PC-3 (cell line): ENCODE data around the gene LMAN2. TPM values are rescaled to one million over a fixed set of nuclear protein-coding genes. Genes with fewer than 3 reads are reported as not detected.

Experiments
- ATAC-seq: fragments of 200-7000 bp; cut with Tn5 transposase; 2 replicates; pipeline ENCODE4 v1.9.1; 2020; ENCODE audit warnings: mild to moderate bottlenecking, moderate library complexity
- BruUV-seq: library from RNA; stranded (reverse); fragments of 400-500 nt; replicated peaks from 2 replicates; lab custom pipeline; 2021; lab: Mats Ljungman, UMichigan
- CTCF ChIA-PET: fragments of 300-600 bp; sonication (Branson Sonifier 250); formaldehyde crosslinking; loops from one replicate; lab custom pipeline; 2022; ENCODE audit warnings: antibody characterized with exemption; lab: Charles Lee
- POLR2A ChIA-PET: fragments of 300-600 bp; sonication (Branson Sonifier 250); formaldehyde crosslinking; loops from one replicate; lab custom pipeline; 2022; ENCODE audit warnings: antibody characterized with exemption; ENCODE audit not compliant: unreplicated experiment; lab: Charles Lee
- DNase-seq: peaks from one replicate; pipeline ENCODE4 v3.0.0-alpha.2; 2015
- H2AFZ ChIP-seq: fragments of 300-600 bp; sonication (generic); 2 replicates; pipeline ENCODE4 v1.6.0; 2016; ENCODE audit warnings: antibody characterized with exemption, low read length
- H3F3A ChIP-seq: fragments of 300-600 bp; sonication (generic); one replicate; pipeline ENCODE4 v1.6.0; 2017; ENCODE audit warnings: antibody characterized with exemption, low read length, control low read depth, mild to moderate bottlenecking; ENCODE audit not compliant: unreplicated experiment
- H3K27ac ChIP-seq: fragments of 300-600 bp; sonication (generic); 2 replicates; pipeline ENCODE4 v1.5.1; 2016; ENCODE audit warnings: mild to moderate bottlenecking, low read length
- H3K27me3 ChIP-seq: fragments of 300-600 bp; sonication (generic); 2 replicates; pipeline ENCODE4 v1.6.1; 2016; ENCODE audit warnings: low read length, mixed read lengths
- H3K36me3 ChIP-seq: fragments of 300-600 bp; sonication (generic); 2 replicates; pipeline ENCODE4 v1.6.1; 2016; ENCODE audit warnings: low read depth, mixed run types, low read length, mixed read lengths
- H3K4me1 ChIP-seq: fragments of 300-600 bp; sonication (generic); 2 replicates; pipeline ENCODE4 v1.5.1; 2016; ENCODE audit warnings: low read length; ENCODE audit not compliant: insufficient read depth
- H3K4me2 ChIP-seq: fragments of 300-600 bp; sonication (generic); 2 replicates; pipeline ENCODE4 v1.6.0; 2016; ENCODE audit warnings: low read length
- H3K4me3 ChIP-seq: fragments of 300-600 bp; sonication (generic); 2 replicates; pipeline ENCODE4 v1.5.1; 2016; ENCODE audit warnings: mild to moderate bottlenecking, low read length, mixed read lengths
- H3K79me2 ChIP-seq: fragments of 300-600 bp; sonication (generic); 2 replicates; pipeline ENCODE4 v1.6.1; 2017; ENCODE audit warnings: low read length, mixed read lengths
- H3K9ac ChIP-seq: fragments of 300-600 bp; sonication (generic); 2 replicates; pipeline ENCODE4 v1.6.0; 2016; ENCODE audit warnings: mild to moderate bottlenecking, low read length
- H3K9me2 ChIP-seq: fragments of 300-600 bp; sonication (generic); replicated peaks from 2 replicates; pipeline ENCODE4 v1.6.1; 2016; ENCODE audit warnings: mixed run types, low read length, mixed read lengths
- H3K9me3 ChIP-seq: fragments of 300-600 bp; sonication (generic); 2 replicates; pipeline ENCODE4 v1.6.1; 2016; ENCODE audit warnings: low read length, mixed read lengths
- H4K20me1 ChIP-seq: fragments of 300-600 bp; sonication (generic); 2 replicates; pipeline ENCODE4 v1.6.1; 2016; ENCODE audit warnings: low read length, mixed read lengths
- EZH2 ChIP-seq: fragments of 300-600 bp; sonication (generic); IDR thresholded peaks from one replicate; pipeline ENCODE4 v1.6.1; 2017; ENCODE audit warnings: antibody characterized with exemption, mild to moderate bottlenecking, low read length; ENCODE audit not compliant: unreplicated experiment
- EZH2phosphoT487 ChIP-seq: fragments of 300-600 bp; sonication (generic); IDR thresholded peaks from 2 replicates; pipeline ENCODE4 v1.6.1; 2018; ENCODE audit warnings: mild to moderate bottlenecking, antibody characterized with exemption, low read length, borderline replicate concordance
- intact Hi-C: fragments of 100-400 bp; cut with micrococcal nuclease; formaldehyde crosslinking; loops from 2 replicates; pipeline ENCODE4 v1.9.0; 2023
- total RNA-seq: library from RNA; depleted of rRNA; stranded (reverse); fragments of >200 nt; gene quantifications from 2 replicates; pipeline ENCODE4 v1.2.3, GENCODE V29; 2014
- TF ChIP-seq, protein P1 (sequence below): fragments of 300-600 bp; sonication (generic); conservative IDR thresholded peaks from 2 replicates; pipeline ENCODE4 v1.5.1; 2017; ENCODE audit warnings: antibody characterized with exemption, low read depth, mild to moderate bottlenecking, low read length

LMAN2 gene
- total RNA-seq, 1 experiment from 2014 or later: 310 TPM

GRCh38 chr5:177363565-177363964, 12.1 kb upstream of the LMAN2 start:
- Histone ChIP-seq H3K4me3 (peak overlapping the region; percentile 77), H3K36me3 (no peaks in the 10 kb centered on the region), H3K9me2 (no peaks in the 10 kb centered on the region), H3K27me3 (no peaks in the 10 kb centered on the region), H3K9ac (no peak overlapping the region; the same call in 1 of the 2 replicates), H3K27ac (no peak overlapping the region), H3K4me1 (peaks cover 14% of the 10 kb centered on the region), H3K4me2 (peak overlapping the region; percentile 86), H3K9me3 (no peaks in the 10 kb centered on the region), H4K20me1 (no peaks in the 10 kb centered on the region), H3K79me2 (no peaks in the 10 kb centered on the region), H2AFZ (peak overlapping the region; percentile 89), H3F3A (no peaks in the 10 kb centered on the region)
- BruUV-seq: no TSS peak
- DNase-seq (no peak), ATAC-seq (no peak)
- TF ChIP-seq, protein P1, sequence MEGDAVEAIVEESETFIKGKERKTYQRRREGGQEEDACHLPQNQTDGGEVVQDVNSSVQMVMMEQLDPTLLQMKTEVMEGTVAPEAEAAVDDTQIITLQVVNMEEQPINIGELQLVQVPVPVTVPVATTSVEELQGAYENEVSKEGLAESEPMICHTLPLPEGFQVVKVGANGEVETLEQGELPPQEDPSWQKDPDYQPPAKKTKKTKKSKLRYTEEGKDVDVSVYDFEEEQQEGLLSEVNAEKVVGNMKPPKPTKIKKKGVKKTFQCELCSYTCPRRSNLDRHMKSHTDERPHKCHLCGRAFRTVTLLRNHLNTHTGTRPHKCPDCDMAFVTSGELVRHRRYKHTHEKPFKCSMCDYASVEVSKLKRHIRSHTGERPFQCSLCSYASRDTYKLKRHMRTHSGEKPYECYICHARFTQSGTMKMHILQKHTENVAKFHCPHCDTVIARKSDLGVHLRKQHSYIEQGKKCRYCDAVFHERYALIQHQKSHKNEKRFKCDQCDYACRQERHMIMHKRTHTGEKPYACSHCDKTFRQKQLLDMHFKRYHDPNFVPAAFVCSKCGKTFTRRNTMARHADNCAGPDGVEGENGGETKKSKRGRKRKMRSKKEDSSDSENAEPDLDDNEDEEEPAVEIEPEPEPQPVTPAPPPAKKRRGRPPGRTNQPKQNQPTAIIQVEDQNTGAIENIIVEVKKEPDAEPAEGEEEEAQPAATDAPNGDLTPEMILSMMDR: no peak
- TF ChIP-seq EZH2phosphoT487 (no peak), EZH2 (no peak)
- CTCF ChIA-PET: no interaction called here
- POLR2A ChIA-PET: no interaction called here
- intact Hi-C loops: no loop called here

DNA sequence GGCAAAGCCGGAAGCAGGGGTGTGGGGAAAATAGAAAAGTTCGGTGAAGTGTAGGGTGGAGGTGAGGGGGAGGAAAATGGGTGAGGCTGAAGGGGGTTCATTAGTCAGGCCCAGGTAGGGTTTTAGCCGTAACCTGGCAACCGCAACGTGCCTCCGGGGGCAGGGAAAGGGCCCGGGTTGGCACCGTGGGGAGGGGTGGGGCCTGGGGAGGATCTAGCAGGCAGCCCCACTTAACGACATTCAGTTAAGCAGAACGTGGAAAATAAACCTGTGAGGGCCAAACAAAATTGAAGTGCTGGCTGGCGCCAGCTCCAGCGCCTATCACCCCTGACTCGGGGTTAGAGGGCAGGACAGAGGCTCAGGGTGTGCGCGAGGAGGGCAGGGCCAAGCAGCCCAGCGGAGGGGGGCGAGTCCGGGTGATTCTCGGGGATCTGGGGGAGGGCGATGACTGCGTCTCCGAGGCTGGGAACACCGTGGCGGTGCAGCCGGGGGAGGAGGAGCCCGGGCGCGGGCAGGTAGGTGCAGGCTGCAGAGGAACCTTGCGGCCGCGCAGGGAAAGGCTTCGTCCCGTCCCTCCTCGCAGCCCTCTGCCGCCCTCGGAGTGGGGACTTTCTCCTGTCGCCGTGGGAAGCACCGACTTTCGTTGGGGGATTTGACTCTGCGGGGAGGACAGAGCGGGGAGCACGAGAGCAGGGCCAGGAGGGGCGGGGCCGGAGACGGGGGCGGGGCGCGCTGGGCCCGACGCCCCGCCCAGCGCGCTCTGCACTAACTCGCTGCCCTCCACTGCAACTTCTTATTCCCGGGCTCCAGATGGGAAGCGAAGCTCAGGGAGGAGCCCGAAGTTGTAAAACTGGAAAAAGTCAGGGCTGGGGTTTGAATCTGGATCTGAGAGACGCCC, 11.4 kb upstream of the LMAN2 start:
- BruUV-seq: no TSS peak
- peak overlapping the region; percentile 57 for H3K9ac ChIP-seq
- POLR2A ChIA-PET: no interaction called here
- H3K27me3 ChIP-seq: no peaks in the 10 kb centered on the region
- no peaks in the 10 kb centered on the region for H3K9me3 ChIP-seq
- H2AFZ ChIP-seq: peak overlapping the region; percentile 89
- no peak overlapping the region for H3K27ac ChIP-seq
- no peaks in the 10 kb centered on the region for H3K79me2 ChIP-seq
- peak; percentile 62 for DNase-seq
- H4K20me1 ChIP-seq: no peaks in the 10 kb centered on the region
- TF ChIP-seq EZH2 (no peak), EZH2phosphoT487 (no peak)
- TF ChIP-seq, protein P1: no peak
- no peaks in the 10 kb centered on the region for H3K9me2 ChIP-seq
- intact Hi-C loops: no loop called here
- CTCF ChIA-PET: no interaction called here
- H3K36me3 ChIP-seq: no peaks in the 10 kb centered on the region
- no peaks in the 10 kb centered on the region for H3F3A ChIP-seq
- H3K4me1 ChIP-seq: peaks cover 21% of the 10 kb centered on the region
- H3K4me2 ChIP-seq: peak overlapping the region; percentile 86
- ATAC-seq: peak; percentile 88
- H3K4me3 ChIP-seq: peak overlapping the region; percentile 77

GRCh38 chr5:177362292-177362609, 10.8 kb upstream of the LMAN2 start:
- intact Hi-C loops: no loop called here
- TF ChIP-seq, protein P1: no peak
- TF ChIP-seq EZH2phosphoT487: no peak
- no peak for TF ChIP-seq EZH2
- peaks cover 27% of the 10 kb centered on the region for H3K4me1 ChIP-seq
- H2AFZ ChIP-seq: peak overlapping the region; percentile 89; the same call in 1 of the 2 replicates
- no peaks in the 10 kb centered on the region for H3K27me3 ChIP-seq
- no peaks in the 10 kb centered on the region for H3K9me3 ChIP-seq
- POLR2A ChIA-PET: no interaction called here
- no peaks in the 10 kb centered on the region for H4K20me1 ChIP-seq
- no peaks in the 10 kb centered on the region for H3K79me2 ChIP-seq
- no peaks in the 10 kb centered on the region for H3F3A ChIP-seq
- ATAC-seq: no peak
- no peak overlapping the region for H3K27ac ChIP-seq
- no peak overlapping the region for H3K4me3 ChIP-seq
- no peaks in the 10 kb centered on the region for H3K36me3 ChIP-seq
- H3K4me2 ChIP-seq: peak overlapping the region; percentile 86; the same call in 1 of the 2 replicates
- BruUV-seq: no TSS peak
- no peak for DNase-seq
- no peaks in the 10 kb centered on the region for H3K9me2 ChIP-seq
- no peak overlapping the region for H3K9ac ChIP-seq
- CTCF ChIA-PET: no interaction called here
